Astrocyte of the spinal cord (primary cell): ENCODE results near the gene TFPT.

ENCODE experiments used
- DNase-seq: peaks from one replicate; pipeline ENCODE4 v3.0.0; 2011; ENCODE audit warnings: low read depth, low spot score
- H3K4me3 ChIP-seq: 2 replicates; pipeline ENCODE4 v1.5.1; 2011; ENCODE audit warnings: low read depth, mild to moderate bottlenecking, low read length, moderate library complexity
- CTCF ChIP-seq: IDR thresholded peaks from 2 replicates; pipeline ENCODE4 v1.5.1; 2012; ENCODE audit warnings: low read depth, mild to moderate bottlenecking, low read length, inconsistent platforms
- in situ Hi-C: cut with HindIII; loops from 2 replicates; pipeline ENCODE4 v1.10.0; 2017; ENCODE audit warnings: low sequenced_read_pairs

Gene TFPT

GRCh38 chr19:54121259-54121658 is 5.8 kb upstream of the TFPT start:
- no peak for TF ChIP-seq CTCF
- in situ Hi-C loops: no loop called here
- no peak for DNase-seq
- no peak overlapping the region for H3K4me3 ChIP-seq

GRCh38 chr19:54114340-54115108 is 933 bp downstream of the TFPT start:
- DNase-seq: peak; percentile 20

GRCh38 chr19:54109651-54110050 is 5.8 kb downstream of the TFPT start:
- TF ChIP-seq CTCF: no peak
- in situ Hi-C loops: no loop called here
- H3K4me3 ChIP-seq: no peak overlapping the region
- DNase-seq: no peak

More at GRCh38 chr19:54114340-54115108, 933 bp downstream of the TFPT start:
- no peak for TF ChIP-seq CTCF
- in situ Hi-C loops: no loop called here
- H3K4me3 ChIP-seq: peak overlapping the region; percentile 82

- no peak for TF ChIP-seq CTCF
- no peak for DNase-seq
- no peak overlapping the region for H3K4me3 ChIP-seq
- in situ Hi-C loops: no loop called here
These were observed 7.0 kb downstream of the TFPT start for GRCh38 chr19:54108496-54108895.

GRCh38 chr19:54107876-54108490 is 7.5 kb downstream of the TFPT start:
- no peak overlapping the region for H3K4me3 ChIP-seq
- no peak for TF ChIP-seq CTCF
- in situ Hi-C loops: no loop called here
- DNase-seq: no peak

- no peak for TF ChIP-seq CTCF
- H3K4me3 ChIP-seq: no peak overlapping the region
- in situ Hi-C loops: no loop called here
- no peak for DNase-seq
These were observed 8.7 kb downstream of the TFPT start for GRCh38 chr19:54106716-54107115.
